ENCODE data around the gene GARS1. TPM values are rescaled to one million over a fixed set of nuclear protein-coding genes. Genes with fewer than 3 reads are reported as not detected.

Gene GARS1
- total RNA-seq, 1 experiment from 2014 or later = 294 TPM

GRCh38 chr7:30596721-30597120, 2.0 kb downstream of the GARS1 start:
- ChIA-PET CTCF (no interaction called here), POLR2A (ENCODE audit: low non-redundant PET) (no interaction called here)
- H3K36me3 ChIP-seq (ENCODE audit: insufficient read depth, low read length, poor library complexity, severe bottlenecking) = peaks cover 51% of the 10 kb centered on the region
- DNase-seq (ENCODE audit: low spot score) = no peak
- H3K27ac ChIP-seq (ENCODE audit: low read depth, low read length, poor library complexity, severe bottlenecking) = peak overlapping the region; percentile 98
- peak overlapping the region; percentile 97 for H3K4me3 ChIP-seq (ENCODE audit: low read depth, low read length, poor library complexity, severe bottlenecking)
- intact Hi-C loops (cut with micrococcal nuclease; ENCODE audit: unreplicated experiment) = no loop called here
- no peaks in the 10 kb centered on the region for H3K9me3 ChIP-seq (ENCODE audit: low read depth, low read length, poor library complexity, severe bottlenecking)
- TF ChIP-seq EZH2 (IDR thresholded peaks at IDR 0.05; ENCODE audit: borderline replicate concordance, low read depth, low read length, poor library complexity, severe bottlenecking) (no peak), CTCF (conservative IDR thresholded peaks at IDR 0.05; ENCODE audit: low read depth, low read length) (no peak)
- no peaks in the 10 kb centered on the region for H3K27me3 ChIP-seq (replicated peaks; ENCODE audit: insufficient read depth, low read depth, low read length, poor library complexity)
- peaks cover 11% of the 10 kb centered on the region for H3K4me1 ChIP-seq (ENCODE audit: insufficient read depth, low read length, poor library complexity, severe bottlenecking)
- BruUV-seq (replicated peaks) = no TSS peak

GRCh38 chr7:30598121-30598876, 3.6 kb downstream of the GARS1 start:
- TF ChIP-seq CTCF (conservative IDR thresholded peaks at IDR 0.05; ENCODE audit: low read depth, low read length) = no peak
- no peak for TF ChIP-seq EZH2 (IDR thresholded peaks at IDR 0.05; ENCODE audit: borderline replicate concordance, low read depth, low read length, poor library complexity, severe bottlenecking)

GRCh38 chr7:30604901-30605300, 10.2 kb downstream of the GARS1 start:
- Histone ChIP-seq H3K4me3 (ENCODE audit: low read depth, low read length, poor library complexity, severe bottlenecking) (no peak overlapping the region), H3K4me1 (ENCODE audit: insufficient read depth, low read length, poor library complexity, severe bottlenecking) (no peaks in the 10 kb centered on the region), H3K27me3 (replicated peaks; ENCODE audit: insufficient read depth, low read depth, low read length, poor library complexity) (no peaks in the 10 kb centered on the region), H3K27ac (ENCODE audit: low read depth, low read length, poor library complexity, severe bottlenecking) (no peak overlapping the region), H3K36me3 (ENCODE audit: insufficient read depth, low read length, poor library complexity, severe bottlenecking) (peaks cover 96% of the 10 kb centered on the region), H3K9me3 (ENCODE audit: low read depth, low read length, poor library complexity, severe bottlenecking) (no peaks in the 10 kb centered on the region)
- CTCF ChIA-PET = no interaction called here
- POLR2A ChIA-PET (ENCODE audit: low non-redundant PET) = interaction anchor here (0.6 kb wide), 1 partner anchor 20 kb away, joined by 3 read pairs; no protein-coding TSS in a partner anchor
- TF ChIP-seq CTCF (conservative IDR thresholded peaks at IDR 0.05; ENCODE audit: low read depth, low read length) = no peak
- DNase-seq (ENCODE audit: low spot score) = no peak
- intact Hi-C loops (cut with micrococcal nuclease; ENCODE audit: unreplicated experiment) = no loop called here
- BruUV-seq (replicated peaks) = TSS peak; percentile 1

More at GRCh38 chr7:30598121-30598876, 3.6 kb downstream of the GARS1 start:
- no peaks in the 10 kb centered on the region for H3K27me3 ChIP-seq (replicated peaks; ENCODE audit: insufficient read depth, low read depth, low read length, poor library complexity)
- no peaks in the 10 kb centered on the region for H3K9me3 ChIP-seq (ENCODE audit: low read depth, low read length, poor library complexity, severe bottlenecking)
- H3K27ac ChIP-seq (ENCODE audit: low read depth, low read length, poor library complexity, severe bottlenecking) = peak overlapping the region; percentile 61
- DNase-seq (ENCODE audit: low spot score) = no peak
- no TSS peak for BruUV-seq (replicated peaks)
- intact Hi-C loops (cut with micrococcal nuclease; ENCODE audit: unreplicated experiment) = no loop called here
- ChIA-PET POLR2A (ENCODE audit: low non-redundant PET) (no interaction called here), CTCF (no interaction called here)
- peaks cover 11% of the 10 kb centered on the region for H3K4me1 ChIP-seq (ENCODE audit: insufficient read depth, low read length, poor library complexity, severe bottlenecking)
- peaks cover 63% of the 10 kb centered on the region for H3K36me3 ChIP-seq (ENCODE audit: insufficient read depth, low read length, poor library complexity, severe bottlenecking)
- peak overlapping the region; percentile 97 for H3K4me3 ChIP-seq (ENCODE audit: low read depth, low read length, poor library complexity, severe bottlenecking)

All from A673 (cell line).